ENCODE results near the gene ALDH2.
"Not testable (repeated sequence)": the region's sequence is repeated elsewhere in the genome, so short reads cannot be mapped to it uniquely, and the experiment has no call there.

Gene ALDH2

DNA sequence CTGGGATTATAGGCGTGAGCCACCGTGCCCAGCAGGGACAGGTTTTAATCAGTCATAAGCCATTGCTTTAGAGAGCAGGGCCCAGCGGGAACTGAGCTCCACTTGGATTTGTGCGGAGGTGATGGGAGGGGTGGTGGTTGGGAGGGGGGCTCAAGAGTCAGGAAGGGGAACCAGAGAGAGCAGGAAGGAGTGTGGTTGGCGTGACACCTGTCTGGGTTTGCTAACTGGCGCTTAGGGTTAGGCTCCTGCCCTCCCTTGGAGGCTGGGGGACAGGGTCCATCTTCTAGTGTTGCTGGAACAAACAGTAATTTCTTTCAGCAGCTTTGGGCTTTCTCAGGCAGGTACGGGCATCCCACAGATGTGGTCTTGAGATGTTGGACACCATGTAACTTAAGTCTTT is 7.5 kb upstream of the ALDH2 start:
- DNase-seq (ENCODE audit: low read depth), result no peak

DNA sequence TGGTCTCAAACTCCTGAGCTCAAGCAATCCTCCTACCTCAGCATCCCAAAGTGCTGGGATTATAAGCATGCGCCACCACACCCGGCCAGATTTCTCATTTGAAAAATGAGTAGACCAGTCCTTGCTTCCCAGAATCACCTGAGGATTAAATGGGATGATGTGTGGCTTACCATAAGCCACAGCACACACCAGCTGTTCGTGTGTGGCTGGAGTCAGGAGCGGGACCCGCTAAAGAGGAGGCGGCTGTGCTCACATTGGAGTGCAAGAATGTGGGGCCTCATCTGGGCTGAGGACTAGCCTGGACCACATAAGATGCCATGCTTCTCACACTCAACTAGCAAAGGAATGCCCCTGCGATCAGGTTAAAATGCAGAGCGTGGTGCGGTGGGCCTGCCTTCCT is 6.7 kb upstream of the ALDH2 start:
- DNase-seq (ENCODE audit: low read depth), result no peak

GRCh38 chr12:111761099-111761498 is 5.6 kb upstream of the ALDH2 start:
- DNase-seq (ENCODE audit: low read depth), result no peak

DNA sequence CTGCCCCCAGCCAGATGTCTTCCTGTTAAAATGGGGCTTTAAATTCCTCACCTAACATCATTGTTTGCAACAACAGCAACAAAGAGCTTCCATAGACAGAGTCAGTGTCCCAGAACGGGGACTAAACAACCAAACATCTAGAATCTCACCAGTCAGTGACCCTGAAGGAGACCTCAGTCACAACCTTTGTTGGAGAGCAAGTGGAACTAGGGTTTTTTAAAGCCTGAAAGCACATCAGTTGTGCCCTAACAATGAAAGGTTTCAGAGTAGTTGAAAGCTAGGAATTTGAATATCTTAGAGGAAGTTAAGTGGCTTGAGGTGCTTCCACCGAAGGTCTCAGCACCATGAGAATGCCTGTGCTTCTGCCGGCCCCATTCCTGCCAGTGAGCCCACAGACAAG is 5.0 kb upstream of the ALDH2 start:
- no peak for DNase-seq (ENCODE audit: low read depth)

DNA sequence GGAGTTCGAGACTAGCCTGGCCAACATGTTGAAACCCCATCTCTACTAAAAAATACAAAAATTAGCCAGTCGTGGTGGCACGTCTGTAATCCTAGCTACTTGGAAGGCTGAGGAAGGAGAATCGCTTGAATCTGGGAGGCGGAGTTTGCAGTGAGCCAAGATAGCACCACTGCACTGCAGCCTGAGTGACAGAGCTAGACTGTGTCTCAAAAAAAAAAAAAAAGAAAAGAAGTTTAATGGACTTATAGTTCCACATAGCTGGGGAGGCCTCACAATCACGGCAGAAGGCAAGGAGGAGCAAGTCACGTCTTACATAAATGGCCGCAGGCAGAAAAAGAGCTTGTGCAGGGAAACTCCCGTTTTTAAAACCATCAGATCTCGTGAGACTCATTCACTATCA is 3.2 kb upstream of the ALDH2 start:
- DNase-seq (ENCODE audit: low read depth), result not testable (repeated sequence)

- DNase-seq (ENCODE audit: low read depth), result no peak
Measured at GRCh38 chr12:111764120-111764821, 2.5 kb upstream of the ALDH2 start.

- DNase-seq (ENCODE audit: low read depth), result no peak
Measured at GRCh38 chr12:111767362-111768158, 827 bp downstream of the ALDH2 start.

GRCh38 chr12:111768159-111768895 is 1.6 kb downstream of the ALDH2 start:
- DNase-seq (ENCODE audit: low read depth), result no peak

- DNase-seq (ENCODE audit: low read depth), result no peak
Measured at GRCh38 chr12:111769599-111769998, 2.9 kb downstream of the ALDH2 start.

GRCh38 chr12:111773801-111774551 is 7.2 kb downstream of the ALDH2 start:
- DNase-seq (ENCODE audit: low read depth), result no peak

- DNase-seq (ENCODE audit: low read depth), result no peak
Measured at GRCh38 chr12:111775205-111776193, 8.8 kb downstream of the ALDH2 start.

DNA sequence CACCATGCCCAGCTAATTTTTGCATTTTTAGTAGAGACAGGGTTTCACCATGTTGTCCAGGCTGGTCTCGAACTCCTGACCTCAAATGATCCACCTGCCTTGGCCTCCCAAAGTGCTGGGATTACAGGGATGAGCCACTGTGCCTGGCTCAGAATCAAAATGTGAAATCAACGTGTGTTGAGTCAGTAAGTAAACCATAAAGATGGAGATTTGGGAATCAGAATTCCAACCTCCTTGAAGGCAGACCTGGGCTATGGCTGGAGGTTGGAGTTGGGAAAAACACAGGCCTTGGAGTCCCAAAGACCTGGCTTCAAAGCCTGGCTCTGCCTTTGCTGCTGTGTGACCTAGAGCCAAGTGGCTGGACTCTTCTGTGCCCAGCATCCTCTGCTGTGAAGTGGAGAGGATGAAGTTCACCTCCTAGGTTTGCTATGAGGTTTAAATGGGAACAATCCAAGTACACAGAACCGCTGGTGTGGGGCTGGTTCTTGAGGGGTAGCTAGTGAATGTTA is 10.2 kb downstream of the ALDH2 start:
- no peak for DNase-seq (ENCODE audit: low read depth)

DNA sequence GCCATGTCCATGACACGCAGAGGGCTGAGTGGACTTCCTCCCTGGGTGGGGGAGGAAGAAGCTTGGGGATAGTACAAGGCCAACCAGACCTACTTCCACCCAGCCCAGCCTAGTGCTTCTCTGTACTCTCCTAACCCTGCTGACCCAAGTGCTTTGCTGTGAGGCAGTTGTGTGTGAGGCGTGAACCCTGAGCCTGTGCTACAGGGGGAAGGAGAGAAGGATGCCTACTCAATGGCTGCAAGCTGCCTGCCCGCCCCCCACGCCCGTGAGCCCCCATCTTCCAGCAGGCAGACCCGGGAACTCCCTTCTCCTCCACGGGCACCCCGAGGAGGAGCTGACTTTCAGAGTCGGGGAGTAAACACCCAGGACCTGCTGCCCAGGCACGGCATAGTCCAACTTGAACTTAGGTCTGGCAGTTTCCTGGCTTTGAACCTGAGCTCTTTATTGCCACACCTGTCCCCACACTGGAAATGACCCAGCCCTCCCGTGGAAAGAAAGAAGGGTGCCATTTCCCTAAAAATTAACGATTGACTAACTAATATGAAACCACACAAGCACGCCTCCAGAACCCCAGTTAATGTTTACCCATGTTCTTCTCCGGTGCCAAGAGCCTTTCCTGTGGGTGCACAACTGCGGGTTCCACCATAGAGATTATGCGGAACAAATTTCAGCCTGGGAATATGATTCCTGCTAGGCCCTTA is 10.8 kb downstream of the ALDH2 start:
- DNase-seq (ENCODE audit: low read depth), result no peak

DNA sequence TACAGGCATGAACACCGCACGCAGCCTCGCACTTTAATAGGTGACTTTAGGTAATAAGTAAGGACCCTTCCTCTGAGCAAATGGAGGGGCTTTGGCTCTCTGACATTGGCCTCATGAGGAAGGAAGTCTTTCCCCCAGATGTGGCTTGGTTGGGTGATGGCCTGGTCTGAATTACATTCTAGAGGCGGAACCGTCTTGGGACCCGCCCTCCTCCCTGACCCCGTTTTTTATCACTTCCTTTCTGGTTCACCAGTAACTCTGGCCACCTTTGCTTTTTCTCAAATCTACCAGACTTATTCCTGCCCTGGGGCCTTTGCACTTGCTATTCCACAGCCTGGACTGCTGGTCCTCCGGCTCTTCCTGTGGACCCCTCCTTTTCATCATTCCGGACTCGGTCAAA is 13.4 kb downstream of the ALDH2 start:
- DNase-seq (ENCODE audit: low read depth), result no peak

DNA sequence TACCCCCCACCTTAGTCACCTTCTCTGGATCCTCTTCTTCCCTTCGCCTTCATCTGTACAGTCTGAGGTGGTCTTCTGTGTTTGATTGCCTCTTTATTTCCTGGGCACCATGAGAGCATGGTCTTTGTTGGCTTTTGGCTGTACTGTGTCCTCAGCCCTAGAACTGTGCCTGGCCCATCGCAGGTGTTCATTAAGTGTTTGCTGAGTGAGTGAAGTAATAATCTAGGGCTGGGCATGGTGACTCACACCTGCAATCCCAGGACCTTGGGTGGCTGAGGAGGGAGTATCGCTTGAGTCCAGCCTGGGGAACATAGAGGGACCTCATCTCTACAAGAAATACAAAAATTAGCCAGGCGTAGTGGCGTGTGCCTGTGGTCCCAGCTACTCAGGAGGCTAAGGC is 13.9 kb downstream of the ALDH2 start:
- DNase-seq (ENCODE audit: low read depth), result no peak

GRCh38 chr12:111781085-111781658 is 14.4 kb downstream of the ALDH2 start:
- no peak for DNase-seq (ENCODE audit: low read depth)

GRCh38 chr12:111783046-111783445 is 16.3 kb downstream of the ALDH2 start:
- no peak for DNase-seq (ENCODE audit: low read depth)

- no peak for DNase-seq (ENCODE audit: low read depth)
Measured at GRCh38 chr12:111784953-111785352, 18.2 kb downstream of the ALDH2 start.

DNA sequence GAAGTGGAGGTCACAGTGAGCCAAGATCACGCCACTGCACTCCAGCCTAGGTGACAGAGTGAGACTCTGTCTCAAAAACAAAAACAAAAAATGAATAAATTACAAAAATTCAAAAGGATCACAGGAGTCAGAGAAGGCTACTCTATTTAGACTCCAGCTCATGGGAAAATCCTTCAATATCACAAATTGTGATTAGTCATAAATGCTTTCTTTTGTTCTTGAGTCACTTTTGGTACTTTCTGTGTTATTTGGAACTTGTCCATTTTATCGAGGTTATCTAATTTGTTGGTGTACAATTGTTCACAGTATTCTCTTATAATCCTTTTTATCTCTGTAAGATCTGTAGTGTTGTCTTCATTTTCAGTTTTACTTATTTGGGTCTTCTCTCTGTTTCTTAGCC is 18.9 kb downstream of the ALDH2 start:
- DNase-seq (ENCODE audit: low read depth), result no peak

GRCh38 chr12:111788178-111788654 is 21.5 kb downstream of the ALDH2 start:
- no peak for DNase-seq (ENCODE audit: low read depth)
